Motor neuron (in vitro differentiated cells): ENCODE measurements around the gene UGT1A4. TPM values are rescaled to one million over a fixed set of nuclear protein-coding genes. Genes with fewer than 3 reads are reported as not detected.
A peak's percentile ranks its signal among the peaks of the same experiment; 100 is the strongest.

Experiments used
- ATAC-seq, 8 experiments: fragments of 200-7000 bp; cut with Tn5 transposase; replicated peaks in 6 of 8; 2 replicates each; pipeline ENCODE4 v1.8.0; 2021; ENCODE audit warnings: mild to moderate bottlenecking in 8 of 8, moderate library complexity in 8 of 8
- H3K27ac ChIP-seq, 2 donors: fragments of 250-450 bp; sonication (Bioruptor Pico); 2 replicates each; pipeline ENCODE4 v1.9.0; 2021; ENCODE audit warnings: antibody characterized with exemption in 2 of 2, mild to moderate bottlenecking in 2 of 2, moderate library complexity in 1 of 2
- H3K4me1 ChIP-seq, 2 donors: fragments of 250-450 bp; sonication (Bioruptor Pico); replicated peaks in 1 of 2; 2 replicates each; pipeline ENCODE4 v1.6.1; 2021; ENCODE audit warnings: antibody characterized with exemption in 2 of 2, mild to moderate bottlenecking in 2 of 2, moderate library complexity in 1 of 2
- H3K4me3 ChIP-seq, 5 donors: fragments of 250-450 bp; sonication (Bioruptor Pico); 2 replicates each; pipeline ENCODE4 v1.9.0; 2021; ENCODE audit warnings: antibody characterized with exemption in 5 of 5, mild to moderate bottlenecking in 5 of 5, moderate library complexity in 4 of 5
- WGBS, 10 experiments: fragments of 450-650 bp; shearing (Covaris generic); methylation state at CpG; one replicate each; pipeline ENCODE4 v1.0.0; 2022; 5-methylcytosine and 5-hydroxymethylcytosine counted together
- in situ Hi-C, 9 experiments: fragments of 400-800 bp; cut with MboI; loops; one replicate each; pipeline ENCODE4 v1.15.0; 2021; ENCODE audit warnings: low sequenced_read_pairs in 9 of 9, low pct_unique_long_range_greater_than_20kb in 2 of 9; ENCODE audit not compliant: unreplicated experiment in 9 of 9
- total RNA-seq, 8 experiments: library from RNA; unstranded; fragments of 300-600 nt; gene quantifications; 2 replicates each; pipeline versions ENCODE4 v1.2.3 to v1.2.4, GENCODE V29; 2022

The UGT1A4 gene
- total RNA-seq, 8 experiments from 2014 or later: 0.08 to 2.3 (median 0.24) TPM; not detected in 4

GRCh38 chr2:233816334-233816733 is 97.8 kb downstream of the UGT1A4 start:
- peaks cover 0 to 6% of the 10 kb centered on the region in 2 donors for H3K4me1 ChIP-seq
- no peak overlapping the region for H3K27ac ChIP-seq
- in situ Hi-C loops: no loop called here
- ATAC-seq: peak in 1 of 8 experiments; percentile 47
- 0 to 63% (median 37%) methylated on average over 1 to 2 of the region's 2 CpGs; no CpG with 5 or more reads in 5 of the 10 experiments for WGBS, 10 experiments
- H3K4me3 ChIP-seq: no peak overlapping the region

DNA sequence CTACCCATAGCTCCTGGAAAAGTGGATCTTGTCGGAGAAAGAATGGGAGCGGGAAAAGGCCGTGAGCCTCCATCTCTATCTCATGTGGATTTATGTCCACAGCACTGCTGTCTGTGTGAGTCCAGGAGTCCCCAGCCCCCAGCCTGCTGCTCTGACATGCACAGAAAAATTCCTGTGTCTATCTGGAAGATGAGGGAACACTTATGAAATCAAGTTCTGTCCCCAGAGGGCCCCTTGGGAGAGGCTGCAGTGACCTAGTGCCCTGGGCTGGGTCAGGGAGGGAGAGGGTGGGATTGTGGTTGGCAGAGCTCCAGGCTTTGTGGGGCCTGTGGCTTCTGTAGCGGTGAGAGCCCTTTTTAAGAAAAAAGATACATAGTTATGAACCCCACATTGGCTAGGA is 98.2 kb downstream of the UGT1A4 start:
- Histone ChIP-seq H3K27ac (no peak overlapping the region), H3K4me3 (no peak overlapping the region), H3K4me1 (peaks cover 0 to 6% of the 10 kb centered on the region in 2 donors)
- peak in 1 of 8 experiments; percentile 4 for ATAC-seq
- in situ Hi-C loops: no loop called here
- whole genome bisulfite sequencing, 10 experiments: 17 to 89% (median 51%) methylated on average over 1 to 4 of the region's 4 CpGs; no CpG with 5 or more reads in 6 of the 10 experiments

- in situ Hi-C loops: no loop called here
- peak in 1 of 8 experiments; percentile 11 for ATAC-seq
- 52 to 100% (median 57%) methylated on average over 2 to 3 of the region's 3 CpGs; no CpG with 5 or more reads in 7 of the 10 experiments for WGBS, 10 experiments
- Histone ChIP-seq H3K4me1 (peaks cover 0 to 6% of the 10 kb centered on the region in 2 donors), H3K4me3 (no peak overlapping the region), H3K27ac (no peak overlapping the region)
Observed at GRCh38 chr2:233817361-233817911, 98.9 kb downstream of the UGT1A4 start.

DNA sequence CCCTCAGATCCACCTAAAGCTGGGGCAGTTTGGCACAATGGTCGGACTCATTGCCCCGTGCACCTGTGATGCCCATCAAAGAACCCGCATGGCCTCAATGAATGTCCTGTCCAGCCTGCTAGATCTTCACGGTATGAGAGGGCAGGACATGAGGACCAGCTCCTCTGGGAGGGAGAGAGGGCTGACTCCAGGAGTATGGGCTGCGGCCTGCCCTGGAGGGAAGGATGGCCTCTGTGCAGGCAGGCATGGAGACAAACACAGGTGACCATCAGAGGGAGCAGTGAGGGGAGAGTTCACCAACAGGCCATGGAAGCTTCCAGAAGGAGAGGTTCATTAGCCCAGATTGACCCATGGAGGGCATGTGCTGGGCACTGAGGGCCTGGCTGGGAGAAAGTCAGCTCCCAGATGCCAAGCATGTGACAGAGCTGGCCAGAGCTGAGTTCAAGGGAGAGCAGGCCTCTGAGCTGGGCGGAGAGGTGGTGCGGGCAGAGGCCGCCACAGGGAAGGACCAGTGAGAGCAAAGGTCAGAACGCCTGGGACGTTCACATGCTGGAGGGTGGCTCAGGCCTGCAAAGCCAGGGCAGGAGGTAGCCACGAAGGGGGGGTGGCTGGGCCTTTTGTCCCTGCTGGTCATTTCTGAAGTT is 99.6 kb downstream of the UGT1A4 start:
- Histone ChIP-seq H3K4me3 (no peak overlapping the region), H3K4me1 (peaks cover 0 to 6% of the 10 kb centered on the region in 2 donors), H3K27ac (no peak overlapping the region)
- ATAC-seq: no peak
- in situ Hi-C loops: no loop called here
- 17 to 100% (median 81%) methylated on average over 1 to 7 of the region's 11 CpGs; no CpG with 5 or more reads in 4 of the 10 experiments for WGBS, 10 experiments

DNA sequence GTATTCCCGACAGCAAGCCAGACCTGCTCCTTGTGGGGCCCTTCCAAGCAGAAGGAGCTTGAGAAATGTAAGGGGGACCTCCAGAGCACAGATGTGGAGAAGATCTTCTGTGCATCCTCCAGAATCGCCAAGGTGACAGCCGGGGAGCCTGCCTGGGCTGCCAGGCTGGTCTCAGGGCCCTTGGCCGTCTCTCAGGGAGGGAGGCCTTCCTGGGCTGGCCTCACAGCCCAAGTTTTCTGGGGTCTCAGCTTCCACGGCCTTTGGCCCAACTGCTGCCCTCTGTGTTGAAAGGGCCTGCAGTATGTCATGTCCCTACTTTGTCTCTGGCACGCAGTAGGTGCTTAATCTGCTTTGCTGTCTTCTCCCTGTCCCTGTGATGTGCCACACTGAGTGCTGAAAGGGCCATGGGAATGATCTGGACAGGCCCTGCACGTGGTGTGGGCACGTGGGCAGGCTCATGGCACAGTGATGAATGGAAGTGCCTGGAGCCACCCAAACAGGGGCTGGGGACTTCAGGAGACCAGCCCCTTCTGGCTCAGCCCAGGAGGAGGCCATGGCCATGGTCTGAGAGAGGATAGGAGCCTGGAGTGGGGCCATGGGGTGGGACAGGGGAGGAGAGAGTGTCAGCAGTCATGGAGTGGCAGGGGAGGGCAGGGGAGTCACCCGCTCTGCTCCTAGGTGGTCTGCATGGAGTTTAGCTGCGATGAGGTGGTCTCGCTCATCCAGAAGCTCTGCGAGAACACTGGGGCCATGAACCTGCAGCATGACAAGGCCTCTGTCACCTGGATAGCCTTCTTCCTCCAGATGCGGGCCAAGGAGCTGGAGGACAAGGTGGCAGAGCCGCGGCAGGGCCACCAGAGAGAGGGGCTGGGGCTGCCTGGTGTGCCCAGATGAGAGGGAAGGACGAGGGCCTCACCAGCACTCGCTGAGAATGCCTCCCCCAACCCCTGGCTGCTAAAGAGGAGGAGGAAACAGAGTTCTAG is 100.4 kb downstream of the UGT1A4 start:
- WGBS, 10 experiments: 25 to 100% (median 60%) methylated on average over 1 to 3 of the region's 17 CpGs; no CpG with 5 or more reads in 3 of the 10 experiments
- no peak overlapping the region for H3K27ac ChIP-seq

DNA sequence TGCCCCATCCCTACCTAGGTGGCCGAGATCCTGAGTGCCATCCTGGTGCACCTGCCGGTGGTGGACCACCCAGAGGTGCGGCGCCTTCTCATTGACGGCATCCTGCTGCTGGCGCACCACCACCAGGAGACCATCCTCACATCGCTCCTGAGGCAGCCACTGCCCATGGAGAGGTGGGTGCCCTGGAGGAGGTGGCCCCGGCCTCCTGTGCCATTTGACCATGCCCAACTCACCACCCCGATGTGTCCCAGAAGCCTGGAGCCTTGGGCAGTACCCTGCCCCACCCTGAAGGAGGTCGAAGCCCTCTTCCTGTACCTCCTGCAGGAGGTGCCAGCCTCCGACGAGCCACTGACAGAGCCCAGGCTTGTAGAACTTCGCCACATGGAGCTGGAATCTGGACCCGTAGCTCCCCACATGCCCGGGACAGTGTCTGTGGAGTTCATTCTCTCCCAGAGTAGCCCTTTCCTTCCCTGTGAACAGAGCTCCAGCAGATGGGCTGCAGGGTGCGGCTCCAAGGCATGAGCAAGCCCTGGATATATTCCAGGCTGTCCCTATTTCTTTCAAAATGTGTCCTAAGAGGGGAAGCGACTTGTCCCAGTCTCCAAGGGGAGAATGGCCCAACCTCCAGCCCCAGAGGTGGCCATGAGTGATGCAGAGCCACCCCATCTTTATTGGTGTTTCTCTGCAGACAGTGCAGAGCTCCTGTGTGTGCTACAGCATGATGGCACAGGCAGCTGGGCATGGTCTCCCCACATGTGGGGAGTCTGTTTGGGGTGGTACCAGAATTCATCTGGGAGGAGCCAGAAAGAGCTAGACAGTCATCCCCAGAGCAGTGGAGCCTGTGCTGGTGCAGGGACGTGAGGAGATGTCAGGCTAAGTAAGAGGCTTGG is 101.6 kb downstream of the UGT1A4 start:
- ATAC-seq: peak in 3 of 8 experiments; percentile 44 to 83 (median 72)
- 0 to 50% (median 15%) methylated on average over 1 to 3 of the region's 18 CpGs; no CpG with 5 or more reads in 6 of the 10 experiments for WGBS, 10 experiments
- no peak overlapping the region for H3K4me3 ChIP-seq

More for the DNA sequence above, 100.4 kb downstream of the UGT1A4 start:
- Histone ChIP-seq H3K4me1 (peaks cover 0 to 6% of the 10 kb centered on the region in 2 donors), H3K4me3 (no peak overlapping the region)
- in situ Hi-C loops: no loop called here
- ATAC-seq: no peak

GRCh38 chr2:233820774-233821105 is 102.2 kb downstream of the UGT1A4 start:
- Histone ChIP-seq H3K4me3 (no peak overlapping the region), H3K27ac (no peak overlapping the region), H3K4me1 (peaks cover 0 to 6% of the 10 kb centered on the region in 2 donors)
- WGBS, 10 experiments: 76 to 80% (median 80%) methylated on average over 1 to 4 of the region's 6 CpGs; no CpG with 5 or more reads in 7 of the 10 experiments
- ATAC-seq: no peak
- in situ Hi-C loops: no loop called here

More for the DNA sequence above, 101.6 kb downstream of the UGT1A4 start:
- in situ Hi-C loops: no loop called here
- no peak overlapping the region for H3K27ac ChIP-seq
- H3K4me1 ChIP-seq: peaks cover 0 to 6% of the 10 kb centered on the region in 2 donors

DNA sequence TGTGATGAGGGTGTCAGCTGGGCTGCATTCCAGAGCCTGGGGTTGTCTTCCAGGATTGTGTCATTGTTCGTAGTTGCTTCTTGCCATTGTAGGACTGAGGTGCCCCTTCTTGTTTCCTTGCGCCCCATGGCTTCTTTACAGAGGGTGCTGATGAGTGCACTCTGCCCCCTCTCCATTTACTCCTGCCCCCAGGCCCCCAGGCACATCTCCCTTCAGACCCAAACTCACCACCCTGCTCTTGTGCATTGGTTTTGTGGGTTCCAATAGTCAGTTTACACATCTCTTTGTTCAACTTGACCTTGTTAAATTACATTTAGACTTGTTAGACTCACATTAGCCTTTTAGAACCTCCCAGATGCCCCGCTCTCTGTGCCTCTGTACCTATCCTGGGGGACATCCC is 102.7 kb downstream of the UGT1A4 start:
- in situ Hi-C loops: no loop called here
- H3K4me1 ChIP-seq: peaks cover 0 to 6% of the 10 kb centered on the region in 2 donors
- H3K4me3 ChIP-seq: no peak overlapping the region
- H3K27ac ChIP-seq: no peak overlapping the region
- no peak for ATAC-seq
- WGBS, 10 experiments: 80 to 100% (median 100%) methylated on average over 1 of the region's 3 CpGs; no CpG with 5 or more reads in 7 of the 10 experiments

DNA sequence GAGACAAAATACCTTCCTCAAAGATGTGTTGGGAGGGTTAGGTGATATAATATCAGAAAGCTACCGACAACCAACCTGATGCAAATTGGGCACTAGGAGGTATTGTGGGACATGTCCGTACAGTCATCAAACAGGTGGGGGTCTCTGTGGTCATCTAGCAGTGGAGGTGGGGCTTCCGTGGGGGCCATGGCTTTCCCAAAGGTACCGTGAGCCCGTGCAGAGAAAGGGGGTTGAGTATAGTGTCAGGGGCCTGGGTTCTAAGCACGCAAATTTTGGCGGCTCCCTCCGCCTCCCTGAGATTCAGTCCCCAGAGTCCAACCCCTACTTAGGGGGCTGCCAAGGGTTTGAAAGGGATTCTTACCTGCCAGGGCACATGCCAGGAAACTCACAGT is 103.2 kb downstream of the UGT1A4 start:
- in situ Hi-C loops: no loop called here
- Histone ChIP-seq H3K4me3 (no peak overlapping the region), H3K27ac (no peak overlapping the region), H3K4me1 (peaks cover 0 to 2% of the 10 kb centered on the region in 2 donors)
- no peak for ATAC-seq
- 60 to 89% (median 82%) methylated on average over 1 to 7 of the region's 8 CpGs; no CpG with 5 or more reads in 7 of the 10 experiments for WGBS, 10 experiments

DNA sequence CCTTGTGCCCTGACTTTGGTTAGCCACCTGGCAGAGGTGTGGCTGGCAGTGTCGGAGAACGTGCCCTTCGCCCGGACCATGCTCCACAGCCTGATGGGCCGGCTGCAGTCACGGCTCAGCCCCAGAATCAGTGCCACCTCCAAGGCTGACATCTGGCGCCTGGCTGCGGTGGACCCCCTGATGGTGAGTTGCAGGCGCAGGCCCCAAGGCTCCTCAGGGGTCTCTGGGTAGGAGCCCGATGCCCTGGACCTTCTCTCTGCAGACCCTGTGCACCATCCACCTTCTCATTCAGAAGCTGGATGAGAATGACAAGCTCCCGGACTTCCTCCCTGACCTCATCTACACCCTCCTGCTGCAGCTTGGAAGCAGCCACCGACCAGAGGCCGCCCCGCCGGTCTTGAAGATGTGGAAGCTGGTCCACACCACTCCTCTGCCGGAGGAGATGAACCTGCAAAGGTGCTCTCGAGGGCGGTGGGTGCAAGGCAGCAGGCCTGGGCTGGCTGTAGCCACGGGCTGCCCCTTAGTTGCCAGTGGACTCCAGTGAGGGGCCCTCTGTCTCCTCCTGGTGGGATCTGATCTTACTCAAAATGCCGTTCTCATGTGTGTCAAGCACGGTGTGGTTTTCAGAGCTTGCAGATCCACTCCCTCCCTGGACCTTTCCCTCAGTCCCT is 103.7 kb downstream of the UGT1A4 start:
- no peak for ATAC-seq
- Histone ChIP-seq H3K27ac (no peak overlapping the region), H3K4me3 (no peak overlapping the region), H3K4me1 (no peaks in the 10 kb centered on the region)
- in situ Hi-C loops: no loop called here
- WGBS, 10 experiments: 63 to 100% (median 92%) methylated on average over 1 to 3 of the region's 21 CpGs; no CpG with 5 or more reads in 5 of the 10 experiments
